ENCODE results near the gene DBF4B.
"Not testable (repeated sequence)": the region's sequence is repeated elsewhere in the genome, so short reads cannot be mapped to it uniquely, and the experiment has no call there.

DBF4B gene

GRCh38 chr17:44708401-44709263, at the start of gene DBF4B:
Gene DBF4B, plus strand, starts transcription at chr17:44708665. Its CDS starts 156 bp downstream, at chr17:44708821.
- peak; percentile 90 for FAIRE-seq

DNA sequence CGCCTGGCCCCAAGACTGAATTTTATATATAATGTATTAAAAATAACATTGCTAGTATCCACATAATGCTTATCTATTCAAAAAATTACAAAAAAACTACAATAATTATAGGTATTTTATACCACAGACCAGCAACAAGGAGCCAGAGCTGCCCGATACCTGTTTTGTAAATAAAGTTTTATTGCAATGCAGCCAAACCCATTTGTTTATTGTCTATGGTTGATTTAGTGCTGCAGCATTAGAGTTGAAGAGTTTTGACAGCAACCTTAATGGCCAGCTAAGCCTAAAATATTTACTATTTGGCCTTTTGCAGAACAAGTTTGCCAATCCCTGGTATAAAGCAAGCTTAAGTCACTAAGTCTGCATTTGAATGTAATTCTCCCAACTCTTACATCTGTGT, 46.6 kb upstream of the DBF4B start:
- FAIRE-seq = no peak

GRCh38 chr17:44663095-44663494, 45.4 kb upstream of the DBF4B start:
- FAIRE-seq = peak; percentile 55

GRCh38 chr17:44664867-44665266, 43.6 kb upstream of the DBF4B start:
- no peak for FAIRE-seq

- FAIRE-seq = no peak
These were observed 42.5 kb upstream of the DBF4B start for GRCh38 chr17:44666006-44666405.

DNA sequence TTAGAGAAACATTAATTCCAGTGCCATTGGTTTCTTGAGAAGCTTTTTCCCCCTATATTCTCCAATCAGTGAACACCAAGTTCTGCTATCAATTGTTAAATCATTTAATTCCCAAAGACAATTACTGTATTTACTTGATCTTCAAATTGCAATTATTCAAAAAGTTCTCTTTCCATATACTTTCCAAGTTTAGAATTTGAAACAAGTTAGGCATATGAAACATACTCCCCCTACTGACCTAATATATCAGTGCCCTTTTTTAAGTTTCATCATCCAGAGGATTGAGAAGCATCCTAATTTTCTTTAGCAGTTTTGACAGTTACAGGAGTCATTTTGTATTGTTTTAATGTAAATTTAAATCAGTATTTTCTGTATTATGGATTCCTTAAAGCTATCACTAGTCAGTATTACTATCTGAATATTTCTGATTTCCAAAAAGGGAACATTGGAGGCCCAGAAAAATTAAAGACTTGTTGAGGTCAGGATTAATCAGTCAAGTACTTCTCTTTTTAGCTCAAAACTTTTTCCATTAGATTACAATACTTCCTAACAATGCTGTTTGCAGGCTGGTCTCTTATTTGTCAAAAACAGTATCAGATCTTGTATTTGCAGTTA, 35.9 kb upstream of the DBF4B start:
- peak; percentile 98 for FAIRE-seq

- FAIRE-seq = no peak
These were observed 34.6 kb upstream of the DBF4B start for GRCh38 chr17:44673893-44674292.

- no peak for FAIRE-seq
These were observed 31.3 kb upstream of the DBF4B start for GRCh38 chr17:44677136-44677535.

GRCh38 chr17:44683303-44683702, 25.2 kb upstream of the DBF4B start:
- not testable (repeated sequence) for FAIRE-seq

- no peak for FAIRE-seq
These were observed 20.7 kb upstream of the DBF4B start for GRCh38 chr17:44687756-44688155.

DNA sequence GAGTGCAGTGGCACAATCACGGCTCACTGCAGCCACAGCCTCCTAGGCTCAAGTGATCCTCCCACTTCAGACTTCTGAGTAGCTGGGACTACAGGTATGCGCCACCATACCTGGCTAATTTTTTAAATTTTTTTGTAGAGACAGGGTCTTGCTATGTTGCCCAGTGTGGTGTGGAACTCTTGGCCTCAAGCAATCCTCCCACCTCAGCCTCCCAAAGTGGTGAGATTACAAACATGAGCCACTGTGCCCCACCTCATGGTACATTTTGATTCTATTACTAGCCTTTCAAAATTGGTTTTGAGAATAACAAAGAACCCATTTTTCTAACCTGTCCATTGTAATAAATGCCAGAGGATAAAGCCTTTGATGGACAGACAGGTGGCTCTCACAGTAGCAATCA, 20.3 kb upstream of the DBF4B start:
- no peak for FAIRE-seq

- FAIRE-seq = no peak
These were observed 19.6 kb upstream of the DBF4B start for GRCh38 chr17:44688675-44689476.

DNA sequence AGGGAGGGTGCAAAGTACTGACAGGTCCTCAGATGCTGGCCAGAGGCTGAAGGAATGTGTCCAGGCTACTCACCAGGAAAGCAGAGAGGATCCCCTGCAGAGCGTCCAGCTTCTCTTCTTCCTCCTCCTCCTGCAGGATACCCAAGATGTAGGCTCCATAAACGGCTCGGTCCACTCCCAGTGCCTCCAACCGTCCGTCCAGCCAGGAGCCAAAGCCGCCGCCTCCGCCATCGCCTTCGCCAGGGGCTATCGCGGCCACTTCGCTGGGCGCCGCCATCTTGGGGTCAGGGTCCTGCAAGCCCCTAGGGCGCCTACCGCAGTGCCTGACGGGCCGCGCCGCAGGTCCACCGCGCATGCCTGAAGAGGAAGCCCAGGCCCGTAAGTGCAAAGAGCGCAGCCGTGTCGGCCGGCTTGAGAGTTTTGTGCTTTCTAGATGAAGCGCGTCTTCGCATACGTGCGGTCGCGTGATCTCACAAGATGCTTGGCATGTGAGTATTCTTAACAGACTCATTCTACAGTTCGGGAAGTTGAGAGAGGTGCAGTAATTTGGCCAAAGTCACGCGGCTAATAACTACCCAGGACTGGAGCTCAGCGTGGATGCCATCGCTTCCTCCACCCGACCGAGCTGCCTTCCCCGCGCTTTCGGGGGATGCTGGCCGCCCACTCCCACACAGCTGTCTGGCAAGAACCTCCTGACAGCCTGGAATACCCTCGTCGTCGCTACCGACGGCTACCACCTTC, 18.8 kb upstream of the DBF4B start, which contains the start of gene CCDC43:
Gene CCDC43, minus strand, starts transcription at position 300 of the 741 bp plus-strand sequence. Its CDS starts 23 bp downstream, at position 277.
- peak; percentile 95 for FAIRE-seq

DNA sequence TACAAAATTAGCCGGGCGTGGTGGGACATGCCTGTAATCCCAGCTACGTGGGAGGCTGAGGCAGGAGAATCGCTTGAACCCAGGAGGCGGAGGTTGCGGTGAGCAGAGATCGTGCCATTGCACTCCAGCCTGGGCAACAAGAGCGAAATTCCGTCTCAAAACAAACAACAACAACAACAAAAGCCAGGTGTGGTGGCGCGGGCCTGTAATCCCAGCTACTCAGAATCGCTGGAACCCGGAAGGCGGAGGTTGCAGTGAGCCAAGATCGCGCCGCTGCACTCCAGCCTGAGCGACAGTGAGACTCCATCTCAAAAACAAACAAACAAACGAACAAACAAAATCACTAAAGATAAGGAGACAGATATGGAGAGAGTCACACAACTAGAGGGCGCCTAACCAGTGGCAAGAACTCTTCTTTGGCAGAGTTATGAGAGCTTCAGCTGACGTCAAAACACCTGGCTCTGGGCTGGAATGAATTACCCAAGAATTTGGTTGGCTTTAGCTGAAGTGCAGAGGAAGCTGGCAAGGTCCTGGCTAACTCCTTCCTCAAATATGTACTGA, 17.6 kb upstream of the DBF4B start:
- not testable (repeated sequence) for FAIRE-seq

GRCh38 chr17:44693609-44694008, 14.9 kb upstream of the DBF4B start:
- no peak for FAIRE-seq

DNA sequence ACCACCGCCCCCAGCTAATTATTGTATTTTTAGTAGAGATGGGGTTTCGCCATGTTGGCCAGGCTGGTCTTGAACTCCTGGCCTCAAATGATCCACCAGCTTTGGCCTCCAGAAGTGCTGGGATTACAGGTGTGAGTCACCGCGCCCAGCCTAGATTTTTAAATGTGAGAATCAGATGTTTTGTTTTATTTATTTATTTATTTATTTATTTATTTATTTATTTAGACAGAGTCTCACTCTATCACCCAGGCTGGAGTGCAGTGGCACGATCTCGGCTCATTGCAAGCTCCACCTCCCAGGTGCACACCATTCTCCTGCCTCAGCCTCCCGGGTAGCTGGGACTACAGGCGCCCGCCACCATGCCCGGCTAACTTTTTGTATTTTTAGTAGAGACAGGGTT, 8.2 kb upstream of the DBF4B start:
- FAIRE-seq = not testable (repeated sequence)

DNA sequence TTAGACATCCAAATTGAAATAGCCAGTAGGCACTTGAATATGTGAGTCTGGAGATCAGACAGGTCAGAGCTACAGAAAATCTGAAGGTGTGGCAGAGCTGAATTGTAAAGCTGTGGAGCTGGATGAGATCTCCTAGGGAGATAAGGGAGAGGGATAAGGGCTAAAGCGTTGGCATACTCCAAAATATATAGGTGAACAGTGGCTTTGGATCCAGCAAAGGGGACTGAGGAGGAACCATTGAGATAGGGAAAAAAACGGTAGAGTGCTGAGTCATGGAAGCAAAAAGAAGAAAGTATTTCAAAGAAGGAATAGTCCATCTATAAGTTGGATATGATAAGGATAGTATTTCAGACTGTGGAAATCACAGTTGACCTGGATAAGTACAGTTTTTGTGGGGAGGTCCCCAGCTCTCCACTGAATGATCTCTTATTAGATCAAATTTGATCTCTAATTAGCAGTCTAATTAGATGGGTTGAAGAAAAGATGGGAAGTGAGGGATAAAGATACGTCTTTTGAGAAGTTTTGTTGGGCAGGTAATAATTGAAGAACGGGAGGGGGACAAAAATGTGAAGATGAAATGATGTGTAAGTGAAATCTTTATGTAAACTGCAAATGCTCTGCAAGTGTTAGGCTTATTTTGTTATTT, 587 bp upstream of the DBF4B start:
- no peak for FAIRE-seq

DNA sequence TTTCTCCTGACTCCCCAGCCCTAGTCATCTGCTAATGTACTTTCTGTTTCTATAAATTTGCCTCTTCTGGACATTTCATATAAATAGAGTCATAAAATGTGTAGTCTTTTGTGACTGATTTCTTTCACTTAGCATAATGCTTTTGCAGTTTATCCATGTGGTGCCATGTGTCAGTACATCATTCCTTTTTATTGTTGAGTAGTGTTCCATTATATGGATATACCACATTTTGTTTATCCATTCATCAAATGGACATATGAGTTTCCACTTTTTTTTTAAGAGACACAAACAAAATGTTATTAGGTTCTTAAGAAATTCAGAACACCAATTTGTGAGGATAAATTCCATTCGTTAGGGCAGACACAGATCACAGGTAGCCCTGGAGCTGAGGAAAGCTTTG, 11.0 kb downstream of the DBF4B start:
- no peak for FAIRE-seq

GRCh38 chr17:44722254-44722653, 13.8 kb downstream of the DBF4B start:
- no peak for FAIRE-seq

GRCh38 chr17:44726121-44726520, 17.7 kb downstream of the DBF4B start:
- not testable (repeated sequence) for FAIRE-seq

- FAIRE-seq = peak; percentile 78
These were observed 25.3 kb downstream of the DBF4B start for GRCh38 chr17:44733753-44734152.

- no peak for FAIRE-seq
These were observed 25.8 kb downstream of the DBF4B start for GRCh38 chr17:44734272-44734671.
